ENCODE data around the gene EEF1A1.

- TF ChIP-seq EZH2phosphoT487 (IDR thresholded peaks at IDR 0.05; ENCODE audit: borderline replicate concordance, low read length) (no peak), CTCF (conservative IDR thresholded peaks at IDR 0.05; ENCODE audit: low read depth, low read length) (no peak), EZH2 (IDR thresholded peaks at IDR 0.05; ENCODE audit: low read length, unreplicated experiment) (no peak)
These were observed 41.7 kb upstream of the EEF1A1 start for GRCh38 chr6:73562558-73562957.
